Loucy (cell line): Measurements from ENCODE around the gene GRK6.

ENCODE experiments used
- EZH2phosphoT487 ChIP-seq: fragments of 200-600 bp; IDR thresholded peaks from 2 replicates; pipeline ENCODE4 v1.6.1; 2018; ENCODE audit warnings: antibody characterized with exemption, mild to moderate bottlenecking, moderate library complexity, borderline replicate concordance
- TF ChIP-seq, protein P1 (sequence below): fragments of 200-600 bp; sonication (generic); conservative IDR thresholded peaks from 2 replicates; pipeline ENCODE4 v1.5.1; 2014; ENCODE audit warnings: mild to moderate bottlenecking, antibody characterized with exemption, low read length

GRCh38 chr5:177447611-177448243, 21.3 kb downstream of the GRK6 start:
- TF ChIP-seq, protein P1, sequence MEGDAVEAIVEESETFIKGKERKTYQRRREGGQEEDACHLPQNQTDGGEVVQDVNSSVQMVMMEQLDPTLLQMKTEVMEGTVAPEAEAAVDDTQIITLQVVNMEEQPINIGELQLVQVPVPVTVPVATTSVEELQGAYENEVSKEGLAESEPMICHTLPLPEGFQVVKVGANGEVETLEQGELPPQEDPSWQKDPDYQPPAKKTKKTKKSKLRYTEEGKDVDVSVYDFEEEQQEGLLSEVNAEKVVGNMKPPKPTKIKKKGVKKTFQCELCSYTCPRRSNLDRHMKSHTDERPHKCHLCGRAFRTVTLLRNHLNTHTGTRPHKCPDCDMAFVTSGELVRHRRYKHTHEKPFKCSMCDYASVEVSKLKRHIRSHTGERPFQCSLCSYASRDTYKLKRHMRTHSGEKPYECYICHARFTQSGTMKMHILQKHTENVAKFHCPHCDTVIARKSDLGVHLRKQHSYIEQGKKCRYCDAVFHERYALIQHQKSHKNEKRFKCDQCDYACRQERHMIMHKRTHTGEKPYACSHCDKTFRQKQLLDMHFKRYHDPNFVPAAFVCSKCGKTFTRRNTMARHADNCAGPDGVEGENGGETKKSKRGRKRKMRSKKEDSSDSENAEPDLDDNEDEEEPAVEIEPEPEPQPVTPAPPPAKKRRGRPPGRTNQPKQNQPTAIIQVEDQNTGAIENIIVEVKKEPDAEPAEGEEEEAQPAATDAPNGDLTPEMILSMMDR: no peak
- TF ChIP-seq EZH2phosphoT487: no peak
